Lower lobe of right lung (tissue), 2 donors: ENCODE data around the gene TSGA10IP. TPM values are rescaled to one million over a fixed set of nuclear protein-coding genes. Genes with fewer than 3 reads are reported as not detected.

Experiments
- ATAC-seq, 2 donors: fragments of 200-7000 bp; cut with Tn5 transposase; one replicate each; pipeline ENCODE4 v1.9.1; 2020 to 2022; ENCODE audit warnings: mild to moderate bottlenecking in 2 of 2, moderate library complexity in 2 of 2
- DNase-seq: peaks from one replicate; pipeline ENCODE4 v3.0.0-alpha.2; 2020
- H3K27ac ChIP-seq: fragments of 200-600 bp; one replicate; pipeline ENCODE4 v1.8.0; 2022
- H3K27me3 ChIP-seq: fragments of 200-600 bp; one replicate; pipeline ENCODE4 v1.8.0; 2022; ENCODE audit warnings: low read depth
- H3K36me3 ChIP-seq: fragments of 200-600 bp; one replicate; pipeline ENCODE4 v1.8.0; 2022; ENCODE audit warnings: mild to moderate bottlenecking
- H3K4me1 ChIP-seq: fragments of 200-600 bp; one replicate; pipeline ENCODE4 v1.8.0; 2022
- H3K4me3 ChIP-seq: fragments of 200-600 bp; one replicate; pipeline ENCODE4 v1.8.0; 2022; ENCODE audit warnings: mild to moderate bottlenecking
- H3K9me3 ChIP-seq: fragments of 200-600 bp; one replicate; pipeline ENCODE4 v1.8.0; 2022
- CTCF ChIP-seq: fragments of 200-600 bp; IDR thresholded peaks from one replicate; pipeline ENCODE4 v1.8.0; 2022; ENCODE audit warnings: antibody characterized with exemption, mild to moderate bottlenecking
- intact Hi-C: fragments of 100-400 bp; cut with DNase I; formaldehyde crosslinking; loops from one replicate; pipeline ENCODE4 v1.11.0; 2022
- total RNA-seq: library from RNA; stranded (reverse); fragmentation: NEBNext Ultra II Directional; extraction: Animal tissue kit (Norgen Biotek cat#: 25700); gene quantifications from one replicate; pipeline ENCODE4 v1.2.1, GENCODE V29; 2021
- donor health status: DM: no; HTN: yes; CAD: no; lungs with severe emphysema.

The TSGA10IP gene
- total RNA-seq, 1 donor from 2014 or later, result not detected

- intact Hi-C loops, result no loop called here
- no peak overlapping the region for H3K27ac ChIP-seq
- H3K4me3 ChIP-seq, result no peak overlapping the region
- no peak for DNase-seq
- no peaks in the 10 kb centered on the region for H3K9me3 ChIP-seq
- TF ChIP-seq CTCF, result no peak
- no peaks in the 10 kb centered on the region for H3K4me1 ChIP-seq
- ATAC-seq, result no peak
- H3K36me3 ChIP-seq, result no peaks in the 10 kb centered on the region
- H3K27me3 ChIP-seq, result peaks cover 6% of the 10 kb centered on the region
Measured at GRCh38 chr11:65952052-65952521, 6.8 kb downstream of the TSGA10IP start.

- Histone ChIP-seq H3K27ac (no peak overlapping the region), H3K27me3 (peaks cover 6% of the 10 kb centered on the region), H3K4me3 (no peak overlapping the region), H3K9me3 (no peaks in the 10 kb centered on the region), H3K4me1 (no peaks in the 10 kb centered on the region), H3K36me3 (no peaks in the 10 kb centered on the region)
- intact Hi-C loops, result no loop called here
- no peak for TF ChIP-seq CTCF
- no peak for DNase-seq
- peak in 1 of 2 donors; percentile 29 for ATAC-seq
Measured at GRCh38 chr11:65953471-65953870, 8.2 kb downstream of the TSGA10IP start.

GRCh38 chr11:65954771-65955170 lies 9.5 kb downstream of the TSGA10IP start:
- H3K27ac ChIP-seq, result no peak overlapping the region
- no peaks in the 10 kb centered on the region for H3K4me1 ChIP-seq
- H3K27me3 ChIP-seq, result peaks cover 6% of the 10 kb centered on the region
- no peak overlapping the region for H3K4me3 ChIP-seq
- no peak for ATAC-seq
- DNase-seq, result no peak
- no peak for TF ChIP-seq CTCF
- H3K9me3 ChIP-seq, result no peaks in the 10 kb centered on the region
- no peaks in the 10 kb centered on the region for H3K36me3 ChIP-seq
- intact Hi-C loops, result no loop called here

GRCh38 chr11:65958291-65958690 lies 13.0 kb downstream of the TSGA10IP start:
- peaks cover 11% of the 10 kb centered on the region for H3K4me1 ChIP-seq
- no peaks in the 10 kb centered on the region for H3K9me3 ChIP-seq
- intact Hi-C loops, result no loop called here
- no peak overlapping the region for H3K4me3 ChIP-seq
- no peak for TF ChIP-seq CTCF
- H3K27ac ChIP-seq, result no peak overlapping the region
- H3K36me3 ChIP-seq, result peaks cover 1% of the 10 kb centered on the region
- DNase-seq, result no peak
- no peak for ATAC-seq
- peaks cover 6% of the 10 kb centered on the region for H3K27me3 ChIP-seq

GRCh38 chr11:65958774-65959420 lies 13.6 kb downstream of the TSGA10IP start:
- intact Hi-C loops, result no loop called here
- no peak for DNase-seq
- H3K27ac ChIP-seq, result no peak overlapping the region
- no peak overlapping the region for H3K4me3 ChIP-seq
- TF ChIP-seq CTCF, result no peak
- peaks cover 6% of the 10 kb centered on the region for H3K27me3 ChIP-seq
- no peaks in the 10 kb centered on the region for H3K9me3 ChIP-seq
- peaks cover 7% of the 10 kb centered on the region for H3K36me3 ChIP-seq
- H3K4me1 ChIP-seq, result peaks cover 17% of the 10 kb centered on the region
- no peak for ATAC-seq
